Stimulated activated CD8-positive, alpha-beta memory T cell treated with anti-CD3 and anti-CD28 coated beads, Interleukin-2, amount 100 ng/mL, for 1 hour (primary cell): ENCODE results near the gene MARK4.

Source experiments
- DNase-seq, 2 donors: peaks; one replicate each; pipeline ENCODE4 v3.0.0-alpha.2; 2020; ENCODE audit warnings: low read depth in 2 of 2

Gene MARK4

DNA sequence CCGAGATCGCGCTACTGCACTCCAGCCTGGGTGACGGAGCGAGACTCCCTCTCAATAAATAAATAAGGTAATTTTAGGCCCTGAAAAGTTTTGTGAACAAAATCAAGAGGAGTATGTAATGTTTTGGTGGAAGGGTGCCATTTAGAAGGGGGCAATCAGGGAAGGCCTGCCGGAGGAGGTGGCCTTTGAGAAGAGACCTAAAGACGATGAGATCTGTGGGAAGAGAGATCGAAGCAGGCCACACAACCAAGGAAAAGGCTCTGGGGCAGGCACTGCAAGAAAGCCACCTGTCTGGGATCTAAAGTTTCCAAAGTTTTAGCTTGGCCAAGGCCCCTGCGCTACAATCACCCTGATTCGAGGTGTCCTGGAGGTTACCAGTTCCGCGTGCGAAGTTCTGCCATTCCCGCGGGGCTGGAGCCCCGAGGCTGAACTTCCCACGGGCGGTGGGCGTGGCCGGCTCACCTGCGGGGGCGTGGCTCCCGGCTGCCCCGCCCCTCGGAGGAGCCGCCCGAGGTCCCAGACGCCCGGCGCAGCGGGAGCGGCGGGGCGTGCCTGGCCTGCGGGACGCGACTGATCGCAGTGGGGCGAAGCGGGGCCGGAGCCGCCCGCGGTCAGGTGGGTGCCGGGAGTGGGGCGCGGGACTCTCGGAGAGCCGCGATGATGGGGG is 89.3 kb downstream of the MARK4 start, which contains the start of gene KLC3:
KLC3 (plus strand) TSS at position 519 of the 667 bp plus-strand sequence. CDS start 4,792 bp downstream, outside the sequence.
- DNase-seq: no peak

DNA sequence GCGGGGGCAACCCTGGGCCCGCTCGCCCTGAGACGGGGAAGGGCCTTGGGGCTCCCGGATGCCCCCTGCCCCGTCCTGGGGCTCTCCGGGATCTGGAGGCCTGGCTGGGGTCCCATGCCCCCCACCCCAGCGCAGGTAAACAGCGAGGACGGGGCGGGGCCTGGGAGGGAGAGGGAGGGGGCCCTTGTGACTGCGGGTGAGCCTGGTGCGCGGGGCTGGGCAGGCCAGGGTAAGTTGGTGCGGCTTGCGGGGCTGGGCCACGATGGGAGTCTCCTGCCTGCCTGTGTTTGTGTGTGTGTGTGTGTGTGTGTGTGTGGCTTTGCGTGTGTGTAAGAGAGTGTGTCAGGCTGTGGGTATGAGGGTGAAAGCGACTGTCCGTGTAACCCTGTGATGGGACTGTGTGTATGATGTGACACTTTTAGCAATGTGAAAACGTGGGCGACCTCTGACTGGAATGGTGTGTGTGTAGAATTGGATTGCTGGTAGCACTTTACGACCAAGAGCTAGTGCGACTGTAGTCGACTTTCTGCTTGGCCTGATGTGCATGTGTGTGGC is 89.9 kb downstream of the MARK4 start:
- DNase-seq: no peak

- no peak for DNase-seq
Measured at GRCh38 chr19:45342911-45343310, 91.8 kb downstream of the MARK4 start.

DNA sequence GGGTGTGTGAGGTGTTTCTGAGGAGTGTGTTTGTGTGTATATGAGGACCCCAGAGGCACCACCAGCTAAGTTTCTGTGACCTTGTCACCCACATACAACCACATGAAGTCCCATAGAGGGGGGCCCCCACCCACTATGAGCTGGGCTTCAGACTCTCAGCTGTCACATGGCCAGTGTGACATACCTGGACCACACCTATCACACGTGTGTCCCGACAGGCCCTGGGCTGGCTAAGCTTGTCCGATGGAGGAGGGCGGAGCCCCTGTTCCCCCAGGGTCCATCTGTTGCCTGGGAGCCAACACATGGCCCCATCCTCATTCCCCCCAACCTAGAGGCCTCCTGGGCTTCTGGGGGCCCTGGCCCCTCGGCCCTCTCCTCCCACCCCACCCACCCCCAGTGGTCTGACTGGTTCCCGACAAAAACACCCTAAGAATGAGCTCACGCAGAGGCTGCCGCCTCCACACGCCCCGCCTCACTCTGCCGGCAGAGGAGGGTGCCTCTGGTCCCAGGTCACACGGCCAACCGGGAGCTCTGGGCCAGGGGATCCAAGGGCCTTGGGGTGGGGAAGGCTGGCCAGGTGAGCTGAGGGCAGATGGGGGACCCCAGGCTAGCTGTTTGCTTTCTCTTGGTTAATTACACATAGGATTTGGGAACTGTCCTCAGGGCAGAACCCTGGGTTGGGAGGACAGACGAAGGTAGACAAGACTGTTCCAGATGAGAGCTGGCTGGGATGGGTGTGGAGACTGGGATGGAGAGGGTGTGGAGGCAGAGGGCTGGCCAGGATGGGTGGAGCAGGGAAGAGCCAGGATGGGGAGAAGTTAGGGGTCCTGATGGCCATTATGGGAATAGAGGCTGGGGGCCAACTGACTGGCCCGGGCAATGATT is 93.8 kb downstream of the MARK4 start:
- no peak for DNase-seq

DNA sequence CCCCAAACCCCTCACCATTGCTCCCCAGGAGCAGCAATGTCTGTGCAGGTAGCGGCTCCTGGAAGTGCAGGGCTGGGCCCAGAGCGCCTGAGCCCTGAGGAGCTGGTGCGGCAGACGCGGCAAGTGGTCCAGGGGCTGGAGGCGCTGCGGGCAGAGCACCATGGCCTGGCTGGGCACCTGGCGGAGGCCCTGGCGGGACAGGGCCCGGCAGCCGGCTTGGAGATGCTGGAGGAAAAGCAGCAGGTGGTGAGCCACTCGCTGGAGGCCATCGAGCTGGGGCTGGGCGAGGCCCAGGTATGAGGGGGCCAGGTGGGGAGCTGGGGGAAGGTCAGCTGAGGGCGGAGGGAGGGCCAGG is 94.4 kb downstream of the MARK4 start:
- DNase-seq: no peak

DNA sequence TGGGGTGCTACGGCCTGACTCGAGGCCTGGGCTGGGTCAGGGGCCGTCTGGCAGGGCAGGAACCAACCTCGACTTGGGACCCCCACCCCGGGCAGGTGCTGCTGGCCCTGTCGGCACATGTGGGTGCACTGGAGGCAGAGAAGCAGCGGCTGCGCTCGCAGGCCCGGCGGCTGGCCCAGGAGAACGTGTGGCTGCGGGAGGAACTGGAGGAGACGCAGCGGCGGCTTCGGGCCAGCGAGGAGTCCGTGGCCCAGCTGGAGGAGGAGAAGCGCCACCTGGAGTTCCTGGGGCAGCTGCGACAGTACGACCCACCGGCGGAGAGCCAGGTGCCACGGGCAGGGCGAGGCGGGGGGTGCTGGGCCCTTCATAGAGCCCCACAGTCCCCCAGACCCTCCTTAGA is 95.4 kb downstream of the MARK4 start:
- DNase-seq: no peak

DNA sequence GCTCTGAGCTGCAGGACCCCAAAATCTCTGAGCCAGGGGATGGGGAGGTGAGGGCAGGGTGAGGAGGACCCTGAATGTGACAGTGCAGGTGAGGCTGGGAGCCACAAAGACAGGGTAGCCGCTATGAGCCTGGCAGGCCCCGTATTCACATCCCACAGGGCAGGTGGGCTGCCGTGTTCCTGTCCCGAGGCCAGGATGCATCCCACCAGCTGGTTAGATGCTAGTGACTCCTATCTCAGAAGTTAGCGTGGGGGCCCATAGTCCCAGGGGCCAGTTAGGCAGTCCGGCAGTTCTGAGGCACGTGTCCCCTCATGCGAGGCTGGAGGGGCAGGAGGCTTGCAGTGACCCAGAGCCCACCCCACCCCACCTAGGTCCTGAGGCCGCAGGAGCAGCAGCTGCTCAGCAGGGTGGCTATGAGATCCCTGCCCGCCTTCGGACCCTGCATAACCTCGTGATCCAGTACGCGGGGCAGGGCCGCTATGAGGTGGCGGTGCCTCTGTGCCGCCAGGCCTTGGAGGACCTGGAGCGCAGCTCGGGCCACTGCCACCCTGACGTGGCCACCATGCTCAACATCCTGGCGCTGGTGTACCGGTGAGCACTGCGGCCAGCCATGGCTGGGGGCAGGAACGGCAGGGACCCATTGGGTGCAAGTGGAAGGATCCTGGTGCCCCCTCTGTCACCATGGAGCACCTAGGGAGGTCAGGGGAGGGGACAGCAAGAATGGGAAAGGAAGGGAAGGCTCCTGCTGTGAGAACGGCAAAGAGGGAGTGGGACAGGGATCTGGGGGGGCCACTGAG is 96.7 kb downstream of the MARK4 start:
- DNase-seq: no peak

DNA sequence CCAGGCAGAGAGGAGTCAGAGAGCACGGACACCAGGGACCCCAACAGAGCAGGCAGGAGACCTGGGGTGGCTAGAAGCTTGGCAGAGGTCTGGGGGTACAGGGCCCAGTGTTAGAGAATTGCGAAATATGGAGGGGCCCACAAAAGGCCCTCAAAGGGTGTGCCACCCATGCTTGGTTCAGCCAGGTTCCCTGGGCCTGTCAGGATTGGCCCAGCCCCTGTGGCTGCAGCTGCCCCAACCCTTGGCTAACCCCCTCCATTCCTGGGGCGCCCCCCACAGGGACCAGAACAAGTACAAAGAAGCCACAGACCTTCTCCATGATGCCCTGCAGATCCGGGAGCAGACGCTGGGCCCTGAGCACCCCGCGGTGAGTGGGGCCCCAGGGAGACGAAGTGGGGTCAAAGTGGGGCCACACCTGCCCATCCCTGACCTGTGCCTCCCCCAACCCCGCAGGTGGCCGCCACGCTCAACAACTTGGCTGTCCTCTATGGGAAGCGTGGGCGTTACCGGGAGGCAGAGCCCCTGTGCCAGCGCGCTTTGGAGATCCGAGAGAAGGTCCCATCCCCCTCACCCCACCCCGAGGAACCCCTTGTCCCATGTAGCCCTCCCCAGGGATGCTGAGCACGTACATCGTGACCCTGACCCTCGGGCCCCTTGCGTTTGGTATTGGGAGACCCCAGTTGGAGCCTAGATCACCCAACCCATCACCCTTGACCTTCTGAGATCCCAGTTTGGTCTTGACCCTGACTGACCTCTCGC is 97.5 kb downstream of the MARK4 start:
- no peak for DNase-seq

DNA sequence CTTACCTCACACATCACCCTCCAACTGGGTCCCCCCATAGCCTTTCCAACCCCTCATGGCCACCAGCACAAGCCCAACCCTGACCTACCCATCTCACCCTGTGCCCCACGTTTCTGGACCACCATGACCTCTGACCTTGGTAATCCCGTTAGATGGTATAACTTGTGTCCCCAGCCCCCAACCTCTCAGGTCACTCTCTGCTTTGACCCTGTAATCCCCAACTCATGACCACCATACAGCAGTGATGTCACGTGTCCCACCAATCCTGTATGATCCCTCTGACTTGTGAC is 98.0 kb downstream of the MARK4 start:
- no peak for DNase-seq

DNA sequence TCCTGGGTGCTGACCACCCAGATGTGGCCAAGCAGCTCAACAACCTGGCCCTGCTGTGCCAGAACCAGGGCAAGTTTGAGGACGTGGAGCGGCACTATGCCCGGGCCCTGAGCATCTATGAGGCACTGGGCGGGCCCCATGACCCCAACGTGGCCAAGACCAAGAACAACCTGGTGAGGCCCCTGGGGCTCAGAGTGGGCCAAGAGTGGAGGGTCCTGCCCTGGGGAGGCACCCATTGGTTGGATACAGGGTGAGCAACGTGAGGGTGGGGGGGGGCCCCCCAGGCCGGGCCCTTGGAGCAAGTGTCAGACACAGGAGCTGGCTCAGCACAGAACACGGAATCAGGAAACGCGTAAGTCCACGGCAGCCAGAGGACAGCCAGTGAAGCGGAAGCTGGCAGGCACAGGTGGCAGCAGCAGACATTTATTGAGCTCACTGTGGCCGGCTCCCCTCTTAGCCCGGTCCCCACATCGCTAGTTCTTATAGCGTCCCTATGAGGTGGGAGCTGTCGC is 98.4 kb downstream of the MARK4 start:
- DNase-seq: no peak

DNA sequence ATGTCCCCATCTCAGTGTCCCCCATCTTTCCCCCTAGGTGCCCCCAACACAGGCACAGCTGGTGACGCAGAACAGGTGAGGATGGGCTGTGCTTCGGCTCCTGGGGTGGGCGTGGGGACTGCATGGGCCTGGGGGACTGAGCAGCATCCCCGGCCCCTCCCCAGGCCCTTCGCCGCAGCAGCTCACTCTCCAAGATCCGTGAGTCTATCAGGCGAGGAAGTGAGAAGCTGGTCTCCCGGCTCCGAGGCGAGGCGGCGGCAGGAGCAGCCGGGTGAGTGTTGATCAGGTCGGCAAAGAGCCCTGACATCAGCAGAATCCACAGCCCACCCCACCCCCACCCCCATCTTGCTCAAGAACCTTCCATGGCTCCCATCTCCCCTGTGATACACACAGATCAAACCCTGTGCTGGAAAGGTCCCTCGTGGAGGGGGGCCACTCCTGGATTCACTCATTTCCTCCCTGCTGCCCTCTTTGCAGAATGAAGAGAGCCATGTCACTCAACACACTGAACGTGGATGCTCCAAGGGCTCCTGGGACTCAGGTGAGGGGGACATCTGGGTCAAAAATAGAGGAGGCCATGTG is 99.5 kb downstream of the MARK4 start:
- DNase-seq: no peak

DNA sequence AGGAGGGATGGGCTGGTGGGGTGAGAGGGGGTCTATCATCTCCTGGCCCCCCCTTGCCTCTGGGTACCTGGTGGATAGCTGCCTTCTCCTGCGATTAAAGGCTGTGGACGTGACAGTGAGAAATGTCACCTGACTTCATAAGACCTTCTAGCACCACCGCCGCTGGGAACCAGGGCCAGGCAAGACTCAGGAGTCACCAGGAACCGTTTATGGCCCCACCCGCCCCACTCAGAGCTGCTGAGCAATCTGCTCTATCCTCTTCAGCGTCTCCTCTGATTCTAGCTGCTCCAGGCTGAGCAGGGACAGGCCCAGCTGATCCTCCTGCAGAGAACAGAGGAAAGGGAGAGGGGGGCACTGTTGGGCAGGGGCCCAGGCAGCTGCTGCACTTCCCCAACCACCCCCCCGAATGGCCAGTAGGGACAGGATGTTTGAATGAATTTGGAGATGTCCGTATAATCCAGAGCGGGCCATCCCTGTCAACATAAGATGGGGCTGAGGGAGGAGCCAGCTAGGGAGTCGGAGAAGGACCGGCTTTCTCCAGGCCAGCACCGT is 100.4 kb downstream of the MARK4 start:
- no peak for DNase-seq

DNA sequence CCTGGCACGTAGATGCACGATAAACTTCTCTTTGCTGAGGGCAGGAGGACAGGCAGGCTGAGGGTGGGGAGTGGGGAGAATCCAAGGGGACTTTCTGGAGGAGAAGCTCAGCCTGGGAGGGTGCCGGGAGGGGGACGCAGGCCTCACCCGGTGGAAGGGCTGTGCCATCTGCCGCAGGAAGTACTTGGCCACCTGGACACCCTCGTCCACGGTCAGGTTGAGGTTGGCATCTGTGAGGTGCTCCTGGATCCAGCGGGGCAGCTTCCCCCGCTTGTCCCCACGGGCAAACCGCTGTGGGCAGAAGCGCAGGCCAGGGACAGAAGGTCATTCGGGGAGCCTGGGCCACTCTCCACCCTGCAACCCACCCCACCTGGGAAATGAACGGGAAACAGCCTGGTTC is 101.0 kb downstream of the MARK4 start:
- DNase-seq: no peak

GRCh38 chr19:45352471-45352870 is 101.4 kb downstream of the MARK4 start:
- no peak for DNase-seq

DNA sequence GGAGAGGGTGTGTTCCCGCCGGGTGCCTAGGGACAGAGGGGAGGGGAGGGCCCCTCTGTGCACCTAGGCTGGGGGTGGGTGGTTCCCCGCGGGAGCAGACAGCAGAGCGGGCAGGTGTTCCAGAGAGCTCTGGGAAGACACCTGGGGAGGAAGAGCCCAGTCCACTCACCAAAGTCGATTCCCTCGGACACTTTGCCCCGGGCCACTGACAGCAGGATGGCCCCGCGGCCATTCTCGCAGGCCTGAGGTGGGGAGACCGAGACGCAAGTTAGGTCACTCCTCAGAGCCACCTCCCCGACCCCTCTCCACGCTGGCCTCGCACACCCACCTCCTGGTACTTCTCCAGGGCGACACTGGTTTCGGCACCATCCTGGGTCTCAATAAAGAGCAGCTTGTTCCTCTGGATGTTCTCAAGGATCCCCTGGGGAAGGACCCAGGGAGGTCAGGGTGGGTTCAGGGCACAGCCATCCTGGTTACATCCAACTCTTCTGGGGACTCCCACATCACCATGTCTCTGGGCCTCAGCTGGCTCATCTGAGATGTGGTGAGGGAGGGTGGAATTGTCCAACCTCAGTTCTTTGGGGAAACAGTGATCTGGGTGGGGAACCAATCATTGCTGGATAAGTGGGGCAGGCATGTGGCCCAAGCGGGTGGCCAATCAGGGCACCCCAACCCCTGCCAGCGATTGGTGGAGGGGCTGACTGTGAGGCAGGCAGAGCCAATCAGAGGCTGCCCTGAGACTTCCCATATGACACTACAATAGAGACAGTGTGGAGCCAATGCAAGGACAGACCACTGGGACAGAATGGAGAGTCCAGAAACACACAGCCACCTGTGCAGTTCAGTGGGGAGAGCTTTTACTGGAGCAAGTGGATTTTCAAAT is 102.1 kb downstream of the MARK4 start:
- DNase-seq: no peak

GRCh38 chr19:45354241-45354842 is 103.3 kb downstream of the MARK4 start:
- no peak for DNase-seq
